ENCODE measurements around the gene LIFR. TPM values are rescaled to one million over a fixed set of nuclear protein-coding genes. Genes with fewer than 3 reads are reported as not detected.

LIFR gene
- total RNA-seq, 1 experiment from 2014 or later, result 10.6 TPM

GRCh38 chr5:38602641-38603040, 46.2 kb upstream of the LIFR start:
- Histone ChIP-seq H3K4me2 (ENCODE audit: low read length) (no peak overlapping the region), H3K4me3 (replicated peaks in 1 of 2; ENCODE audit: low read depth in 1 of 2, low read length in 2 of 2) (no peak overlapping the region), H3K9me3 (ENCODE audit: control insufficient read depth in 1 of 2, insufficient read depth in 1 of 2, low read depth in 1 of 2, low read length in 2 of 2) (no peaks in the 10 kb centered on the region), H3K9me2 (ENCODE audit: insufficient read depth) (no peaks in the 10 kb centered on the region), H3K4me1 (ENCODE audit: control insufficient read depth in 1 of 2, insufficient read depth in 2 of 2, low read length in 2 of 2) (peaks cover 24 to 51% of the 10 kb centered on the region in 2 experiments), H2AFZ (ENCODE audit: low read depth, low read length, poor library complexity, severe bottlenecking) (no peak overlapping the region), H3K36me3 (ENCODE audit: control insufficient read depth in 1 of 2, insufficient read depth in 2 of 2, low read length in 2 of 2) (no peaks in the 10 kb centered on the region), H3K9ac (ENCODE audit: low read length) (no peak overlapping the region), H3K27me3 (ENCODE audit: insufficient read depth, low read length) (no peaks in the 10 kb centered on the region), H3K79me2 (ENCODE audit: insufficient read depth, low read length) (no peaks in the 10 kb centered on the region), H4K20me1 (ENCODE audit: insufficient read depth) (no peaks in the 10 kb centered on the region), H3K27ac (ENCODE audit: low read depth, low read length) (no peak overlapping the region)
- CTCF ChIA-PET, result no interaction called here
- DNase-seq (ENCODE audit: low read depth, low spot score), result no peak
- intact Hi-C loops (cut with micrococcal nuclease), result no loop called here
- ATAC-seq, result no peak
- TF ChIP-seq FOSL1 (IDR thresholded peaks at IDR 0.05; ENCODE audit: low read depth) (no peak), JUND (IDR thresholded peaks at IDR 0.05) (no peak), ELF1 (IDR thresholded peaks at IDR 0.05; ENCODE audit: borderline replicate concordance, low read depth) (no peak), EZH2 (IDR thresholded peaks at IDR 0.05) (no peak), REST (IDR thresholded peaks at IDR 0.05; ENCODE audit: low read depth) (no peak), ZNF274 (IDR thresholded peaks at IDR 0.05; ENCODE audit: low read depth, low read length) (no peak), EGR1 (IDR thresholded peaks at IDR 0.05; ENCODE audit: low read depth) (no peak), ZBTB33 (IDR thresholded peaks at IDR 0.05; ENCODE audit: extremely low read depth, insufficient replicate concordance, low read length) (no peak), POLR2AphosphoS5 (IDR thresholded peaks at IDR 0.05; ENCODE audit: low read depth, low read length) (no peak), MAX (IDR thresholded peaks at IDR 0.05) (no peak), ATF3 (IDR thresholded peaks at IDR 0.05) (no peak), SIN3A (IDR thresholded peaks at IDR 0.05; ENCODE audit: low read depth) (no peak), RAD21 (IDR thresholded peaks at IDR 0.05; ENCODE audit: low read depth) (no peak), CEBPB (IDR thresholded peaks at IDR 0.05; ENCODE audit: low read depth) (no peak), YY1 (IDR thresholded peaks at IDR 0.05; ENCODE audit: extremely low read depth, insufficient replicate concordance, low read depth, low read length) (no peak), ZFX (IDR thresholded peaks at IDR 0.05) (no peak)
- BruUV-seq (replicated peaks), result no TSS peak
- RAD21 ChIA-PET (ENCODE audit: low non-redundant PET in 1 of 2, low total read pairs in 2 of 2, uncharacterized antibody in 2 of 2, unreplicated experiment in 2 of 2), result no interaction called here
- POLR2A ChIA-PET, result no interaction called here

Measured in HCT116 (cell line).